IMR-90 (cell line): Measurements from ENCODE around the gene COL2A1. TPM values are rescaled to one million over a fixed set of nuclear protein-coding genes. Genes with fewer than 3 reads are reported as not detected.

Source experiments
- ATAC-seq: fragments of 200-7000 bp; cut with Tn5 transposase; 2 replicates; pipeline ENCODE4 v1.9.1; 2020; ENCODE audit warnings: low read depth, mild to moderate bottlenecking, moderate library complexity
- BruUV-seq: library from RNA; stranded (reverse); fragments of 400-500 nt; replicated peaks from 2 replicates; lab custom pipeline; 2021; lab: Mats Ljungman, UMichigan
- CTCF ChIA-PET: fragments of 300-600 bp; formaldehyde crosslinking; extraction: SDS; loops from one replicate; lab custom pipeline; 2021; ENCODE audit warnings: antibody characterized with exemption; lab: Yijun Ruan, JAX
- POLR2A ChIA-PET: fragments of 300-600 bp; sonication (Branson Sonifier 250); formaldehyde crosslinking; loops from one replicate; lab custom pipeline; 2022; ENCODE audit warnings: antibody characterized with exemption; ENCODE audit not compliant: unreplicated experiment; lab: Charles Lee
- DNase-seq: peaks from one replicate; pipeline ENCODE4 v3.0.0; 2013
- H2AFZ ChIP-seq: replicated peaks from 2 replicates; pipeline ENCODE3; 2013; ENCODE audit warnings: low read length, mild to moderate bottlenecking; ENCODE audit not compliant: poor library complexity
- H2AK5ac ChIP-seq: 2 replicates; pipeline ENCODE4 v1.6.1; 2013; ENCODE audit warnings: low read depth, low read length, inconsistent platforms
- H2AK9ac ChIP-seq: replicated peaks from 2 replicates; pipeline ENCODE3; 2013; ENCODE audit warnings: mild to moderate bottlenecking, low read depth, low read length, moderate library complexity; ENCODE audit not compliant: poor library complexity
- H2BK120ac ChIP-seq: 2 replicates; pipeline ENCODE4 v1.6.1; 2013; ENCODE audit warnings: low read depth, low read length, inconsistent platforms
- H2BK15ac ChIP-seq: 3 replicates; pipeline ENCODE4 v1.6.1; 2013; ENCODE audit warnings: low read depth, low read length, inconsistent platforms
- H2BK20ac ChIP-seq: 2 replicates; pipeline ENCODE4 v1.6.1; 2013; ENCODE audit warnings: low read depth, mild to moderate bottlenecking, inconsistent platforms, low read length, moderate library complexity
- H2BK5ac ChIP-seq: 2 replicates; pipeline ENCODE4 v1.6.1; 2013; ENCODE audit warnings: mild to moderate bottlenecking, low read depth, low read length, inconsistent platforms; ENCODE audit not compliant: poor library complexity, severe bottlenecking
- H3K14ac ChIP-seq: replicated peaks from 2 replicates; pipeline ENCODE4 v1.6.1; 2013; ENCODE audit warnings: low read depth, low read length, inconsistent platforms
- H3K18ac ChIP-seq: 2 replicates; pipeline ENCODE4 v1.6.1; 2013; ENCODE audit warnings: low read depth, low read length, control low read depth
- H3K23ac ChIP-seq: 2 replicates; pipeline ENCODE4 v1.6.1; 2013; ENCODE audit warnings: low read depth, low read length, inconsistent platforms
- H3K27ac ChIP-seq: 2 replicates; pipeline ENCODE4 v1.5.1; 2013; ENCODE audit warnings: mild to moderate bottlenecking, control low read depth, low read length; ENCODE audit not compliant: insufficient read depth
- H3K27me3 ChIP-seq: 2 replicates; pipeline ENCODE4 v1.6.1; 2013; ENCODE audit warnings: low read length; ENCODE audit not compliant: control insufficient read depth, insufficient read depth
- H3K36me3 ChIP-seq: 2 replicates; pipeline ENCODE4 v1.6.1; 2013; ENCODE audit warnings: low read length, mixed read lengths; ENCODE audit not compliant: control insufficient read depth, insufficient read depth
- H3K4ac ChIP-seq: 2 replicates; pipeline ENCODE4 v1.6.1; 2013; ENCODE audit warnings: low read depth, low read length, inconsistent platforms
- H3K4me1 ChIP-seq: 2 replicates; pipeline ENCODE4 v1.6.1; 2013; ENCODE audit warnings: low read length, mixed read lengths; ENCODE audit not compliant: control insufficient read depth, insufficient read depth
- H3K4me2 ChIP-seq: 2 replicates; pipeline ENCODE4 v1.6.1; 2013; ENCODE audit warnings: low read depth, mild to moderate bottlenecking, control low read depth, low read length, moderate library complexity
- H3K4me3 ChIP-seq: 2 replicates; pipeline ENCODE4 v1.5.1; 2013; ENCODE audit warnings: low read depth, mild to moderate bottlenecking, control low read depth, low read length, moderate library complexity; ENCODE audit not compliant: insufficient read depth
- H3K56ac ChIP-seq: 2 replicates; pipeline ENCODE4 v1.6.1; 2013; ENCODE audit warnings: low read length, inconsistent platforms; ENCODE audit not compliant: insufficient read depth; ENCODE audit errors: extremely low read depth
- H3K79me1 ChIP-seq, 2 experiments: 2 replicates each; pipeline ENCODE4 v1.6.1; 2013; ENCODE audit warnings: low read length in 2 of 2, inconsistent platforms in 1 of 2, low read depth in 1 of 2
- H3K9ac ChIP-seq: 2 replicates; pipeline ENCODE4 v1.6.1; 2013; ENCODE audit warnings: low read depth, low read length, control low read depth
- H3K9me1 ChIP-seq: 2 replicates; pipeline ENCODE4 v1.6.1; 2013; ENCODE audit warnings: low read length, inconsistent platforms; ENCODE audit not compliant: insufficient read depth
- H3K9me3 ChIP-seq: 2 replicates; pipeline ENCODE4 v1.6.1; 2013; ENCODE audit warnings: low read length; ENCODE audit not compliant: control insufficient read depth, insufficient read depth
- H4K20me1 ChIP-seq: 2 replicates; pipeline ENCODE4 v1.6.1; 2013; ENCODE audit warnings: low read length, inconsistent platforms; ENCODE audit not compliant: insufficient read depth
- H4K5ac ChIP-seq: 2 replicates; pipeline ENCODE4 v1.6.1; 2013; ENCODE audit warnings: mild to moderate bottlenecking, low read depth, low read length, control low read depth
- H4K8ac ChIP-seq, 2 experiments: 2 replicates each; pipeline ENCODE4 v1.6.1; 2013; ENCODE audit warnings: low read depth in 2 of 2, low read length in 2 of 2, control low read depth in 1 of 2, inconsistent platforms in 1 of 2
- H4K91ac ChIP-seq: 2 replicates; pipeline ENCODE4 v1.6.1; 2013; ENCODE audit warnings: low read depth, low read length, inconsistent platforms; ENCODE audit not compliant: insufficient read depth
- BHLHE40 ChIP-seq: fragments of 150-350 bp; IDR thresholded peaks from 2 replicates; pipeline ENCODE4 v1.6.1; 2016; ENCODE audit warnings: mild to moderate bottlenecking, low read depth, low read length
- ELK1 ChIP-seq: fragments of 150-350 bp; IDR thresholded peaks from 2 replicates; pipeline ENCODE4 v1.6.1; 2016; ENCODE audit warnings: low read depth, mild to moderate bottlenecking, low read length, moderate library complexity, borderline replicate concordance
- FOS ChIP-seq: fragments of 150-350 bp; IDR thresholded peaks from 2 replicates; pipeline ENCODE4 v1.6.1; 2016; ENCODE audit warnings: low read depth, low read length
- MXI1 ChIP-seq: IDR thresholded peaks from 2 replicates; pipeline ENCODE4 v1.6.1; 2012; ENCODE audit warnings: low read depth, mild to moderate bottlenecking, low read length, moderate library complexity, borderline replicate concordance
- NFE2L2 ChIP-seq: fragments of 150-350 bp; IDR thresholded peaks from 2 replicates; pipeline ENCODE4 v1.6.1; 2016; ENCODE audit warnings: low read depth, mild to moderate bottlenecking, low read length
- POLR2A ChIP-seq: IDR thresholded peaks from 2 replicates; pipeline ENCODE4 v1.6.1; 2012; ENCODE audit warnings: mild to moderate bottlenecking, low read depth, low read length
- RAD21 ChIP-seq: IDR thresholded peaks from 2 replicates; pipeline ENCODE4 v1.6.1; 2012; ENCODE audit warnings: low read length, improper control_type of control experiment
- RCOR1 ChIP-seq: IDR thresholded peaks from 2 replicates; pipeline ENCODE4 v1.6.1; 2012; ENCODE audit warnings: mild to moderate bottlenecking, low read length, improper control_type of control experiment; ENCODE audit not compliant: insufficient replicate concordance
- RFX5 ChIP-seq: IDR thresholded peaks from 2 replicates; pipeline ENCODE4 v1.8.0; 2012; ENCODE audit warnings: low read depth, mild to moderate bottlenecking, low read length, moderate library complexity
- USF2 ChIP-seq: fragments of 150-350 bp; IDR thresholded peaks from 2 replicates; pipeline ENCODE4 v1.6.1; 2017; ENCODE audit warnings: mild to moderate bottlenecking, antibody characterized with exemption, low read length, low read depth
- WGBS, 2 experiments: methylation state at CpG; one replicate each; pipeline versions ENCODE4 v1.1.5 to v1.1.7; 2013; ENCODE audit warnings: missing lambda C conversion rate in 2 of 2; ENCODE audit not compliant: insufficient read length in 1 of 2; ENCODE audit errors: extremely low coverage in 2 of 2; 5-methylcytosine and 5-hydroxymethylcytosine counted together
- dilution Hi-C: fragments of 300-500 bp; cut with HindIII; formaldehyde crosslinking; loops from one replicate; pipeline ENCODE4 v1.14.3; 2018; ENCODE audit warnings: low sequenced_read_pairs; ENCODE audit not compliant: unreplicated experiment
- in situ Hi-C: fragments of 300-500 bp; cut with MboI; formaldehyde crosslinking; loops from 3 replicates; pipeline ENCODE4 v1.14.3; 2019; ENCODE audit warnings: low sequenced_read_pairs, inconsistent platforms, mixed read lengths
- intact Hi-C: fragments of 100-400 bp; cut with micrococcal nuclease; formaldehyde crosslinking; loops from 2 replicates; pipeline ENCODE4 v1.10.0; 2022
- polyA plus RNA-seq, 3 experiments: library from polyadenylated mRNA; depleted of rRNA; stranded (reverse); fragments of >200 nt; gene quantifications; 2 replicates each; pipeline ENCODE4 v1.2.3, GENCODE V29; 2012; ENCODE audit warnings: low replicate concordance in 1 of 3
- total RNA-seq: library from RNA; depleted of rRNA; stranded (reverse); fragments of >200 nt; gene quantifications from 2 replicates; pipeline ENCODE4 v1.2.3, GENCODE V29; 2012

The COL2A1 gene
- total and polyA plus RNA-seq, 2 of the 4 experiments (the other 2 are of a cell fraction): 0.05 TPM; not detected in 1

GRCh38 chr12:47975816-47976215 is 28.5 kb downstream of the COL2A1 start:
- no peak overlapping the region for H2BK20ac ChIP-seq
- BruUV-seq: no TSS peak
- no peak overlapping the region for H3K4me3 ChIP-seq
- DNase-seq: no peak
- H3K79me1 ChIP-seq: no peaks in the 10 kb centered on the region
- TF ChIP-seq ELK1 (no peak), FOS (no peak), NFE2L2 (no peak), BHLHE40 (no peak), RAD21 (no peak), RCOR1 (no peak), RFX5 (no peak), MXI1 (no peak), USF2 (no peak), POLR2A (no peak)
- ATAC-seq: no peak
- ChIA-PET POLR2A (no interaction called here), CTCF (no interaction called here)
- H3K4me2 ChIP-seq: no peak overlapping the region
- no peak overlapping the region for H2AFZ ChIP-seq
- no peak overlapping the region for H4K5ac ChIP-seq
- dilution Hi-C loops: no loop called here
- H3K36me3 ChIP-seq: no peaks in the 10 kb centered on the region
- H2AK5ac ChIP-seq: no peak overlapping the region
- H3K23ac ChIP-seq: no peak overlapping the region
- H2BK120ac ChIP-seq: no peak overlapping the region
- no peak overlapping the region for H3K4ac ChIP-seq
- WGBS, 2 experiments: 81% methylated on average over 7 of the region's 11 CpGs; no CpG with 5 or more reads in 1 of the 2 experiments
- no peaks in the 10 kb centered on the region for H3K9me1 ChIP-seq
- intact Hi-C loops: no loop called here
- H3K14ac ChIP-seq: no peak overlapping the region
- no peak overlapping the region for H4K91ac ChIP-seq
- H3K27me3 ChIP-seq: peaks cover 33% of the 10 kb centered on the region
- no peak overlapping the region for H3K18ac ChIP-seq
- H4K20me1 ChIP-seq: no peaks in the 10 kb centered on the region
- no peak overlapping the region for H3K9ac ChIP-seq
- H2BK15ac ChIP-seq: no peak overlapping the region
- no peak overlapping the region for H2BK5ac ChIP-seq
- H3K56ac ChIP-seq: no peak overlapping the region
- H3K4me1 ChIP-seq: no peaks in the 10 kb centered on the region
- in situ Hi-C loops: no loop called here
- no peak overlapping the region for H3K27ac ChIP-seq
- H3K9me3 ChIP-seq: no peaks in the 10 kb centered on the region
- H4K8ac ChIP-seq: no peak overlapping the region
- no peak overlapping the region for H2AK9ac ChIP-seq
